ENCODE results near the gene CHST8. TPM values are rescaled to one million over a fixed set of nuclear protein-coding genes. Genes with fewer than 3 reads are reported as not detected.

Gene CHST8
- polyA plus RNA-seq, 2 of the 4 experiments (the other 2 are of a cell fraction), result not detected

GRCh38 chr19:33687481-33688170 lies 65.9 kb downstream of the CHST8 start:
- no peak for DNase-seq (ENCODE audit: low read depth in 1 of 2, low spot score in 1 of 2)
- 18% methylated on average over 17 of the region's 17 CpGs for WGBS (ENCODE audit: missing lambda C conversion rate)
- FAIRE-seq, result no peak
- H3K4me3 ChIP-seq, result no peak overlapping the region
- H3K27ac ChIP-seq, result no peak overlapping the region
- no peak overlapping the region for H3K4me2 ChIP-seq
- TF ChIP-seq RAD21 (conservative IDR thresholded peaks at IDR 0.05 in 1 of 2, IDR thresholded peaks at IDR 0.05 in 1 of 2) (no peak), POLR2A (IDR thresholded peaks at IDR 0.05; ENCODE audit: low read length) (no peak), FOXS1 (CRISPR knock-in tag; IDR thresholded peaks at IDR 0.05) (no peak), PBX3 (IDR thresholded peaks at IDR 0.05) (no peak), RCOR1 (IDR thresholded peaks at IDR 0.05; ENCODE audit: low read depth, low read length) (no peak), RNF2 (IDR thresholded peaks at IDR 0.05; ENCODE audit: borderline replicate concordance, low read depth) (no peak), HDAC2 (IDR thresholded peaks at IDR 0.05) (no peak), BHLHE40 (IDR thresholded peaks at IDR 0.05; ENCODE audit: low read depth, low read length) (no peak), POLR2AphosphoS2 (conservative IDR thresholded peaks at IDR 0.05; ENCODE audit: low read length) (no peak), KDM5A (IDR thresholded peaks at IDR 0.05) (no peak), ESRRA (IDR thresholded peaks at IDR 0.05; ENCODE audit: borderline replicate concordance, low read length) (no peak), FOSL2 (IDR thresholded peaks at IDR 0.05) (no peak), FOSL2 (CRISPR knock-in tag; IDR thresholded peaks at IDR 0.05) (no peak), ZC3H11A (IDR thresholded peaks at IDR 0.05) (no peak), HES2 (IDR thresholded peaks at IDR 0.05) (no peak), ATOH8 (CRISPR knock-in tag; IDR thresholded peaks at IDR 0.05; ENCODE audit: low read depth) (no peak), HOXB5 (CRISPR knock-in tag; IDR thresholded peaks at IDR 0.05) (no peak), HOXB13 (CRISPR knock-in tag; IDR thresholded peaks at IDR 0.05; ENCODE audit: low read depth) (no peak), NR3C1 (IDR thresholded peaks at IDR 0.05) (no peak)
- ChIA-PET POLR2A (no interaction called here), CTCF (interaction anchor here (0.9 to 2.9 kb wide), 6 partner anchors 9 to 281 kb away, joined by 3 to 10 read pairs (median 5); no protein-coding TSS in a partner anchor)
- ATAC-seq, result no peak
- no peaks in the 10 kb centered on the region for H3K4me1 ChIP-seq
- H3K9me3 ChIP-seq, result no peaks in the 10 kb centered on the region

GRCh38 chr19:33688171-33688992 lies 66.6 kb downstream of the CHST8 start:
- no peaks in the 10 kb centered on the region for H3K4me1 ChIP-seq
- H3K27ac ChIP-seq, result no peak overlapping the region
- WGBS (ENCODE audit: missing lambda C conversion rate), result 36% methylated on average over 12 of the region's 12 CpGs
- H3K4me2 ChIP-seq, result no peak overlapping the region
- no peak for FAIRE-seq
- no peak overlapping the region for H3K4me3 ChIP-seq
- peak in 1 of 2 experiments; percentile 3; a peak in 1 of 6 replicates for ATAC-seq
- CTCF ChIA-PET, result interaction anchor here (0.8 to 2.3 kb wide), 4 partner anchors 10 to 146 kb away, joined by 3 to 10 read pairs (median 5); no protein-coding TSS in a partner anchor
- no peaks in the 10 kb centered on the region for H3K9me3 ChIP-seq
- no peak for DNase-seq (ENCODE audit: low read depth in 1 of 2, low spot score in 1 of 2)
- POLR2A ChIA-PET, result interaction anchor here (0.6 kb wide), 1 partner anchor 47 kb away, joined by 3 read pairs; no protein-coding TSS in a partner anchor
- TF ChIP-seq FOXS1 (CRISPR knock-in tag; IDR thresholded peaks at IDR 0.05) (no peak), JUNB (IDR thresholded peaks at IDR 0.05) (no peak), ELK1 (IDR thresholded peaks at IDR 0.05; ENCODE audit: low read depth, low read length) (no peak), RAD21 (conservative IDR thresholded peaks at IDR 0.05 in 1 of 2, IDR thresholded peaks at IDR 0.05 in 1 of 2) (no peak), EP300 (IDR thresholded peaks at IDR 0.05) (no peak), RARB (CRISPR knock-in tag; IDR thresholded peaks at IDR 0.05) (no peak), RCOR1 (IDR thresholded peaks at IDR 0.05; ENCODE audit: low read depth, low read length) (no peak), USF2 (IDR thresholded peaks at IDR 0.05) (no peak), KDM5A (IDR thresholded peaks at IDR 0.05) (no peak), CBX8 (IDR thresholded peaks at IDR 0.05) (no peak), CHD4 (IDR thresholded peaks at IDR 0.05; ENCODE audit: borderline replicate concordance) (no peak), JUN (IDR thresholded peaks at IDR 0.05) (no peak), MAX (IDR thresholded peaks at IDR 0.05) (no peak), HEYL (CRISPR knock-in tag; IDR thresholded peaks at IDR 0.05) (no peak), BHLHE40 (IDR thresholded peaks at IDR 0.05; ENCODE audit: low read depth, low read length) (no peak), HES2 (IDR thresholded peaks at IDR 0.05) (no peak), HOXB5 (CRISPR knock-in tag; IDR thresholded peaks at IDR 0.05) (no peak), PHF8 (IDR thresholded peaks at IDR 0.05; ENCODE audit: borderline replicate concordance, low read depth) (no peak)
